GM23338 (cell line): ENCODE measurements around the gene GRIA1. TPM values are rescaled to one million over a fixed set of nuclear protein-coding genes. Genes with fewer than 3 reads are reported as not detected.

ENCODE experiments used
- ATAC-seq: fragments of 200-7000 bp; cut with Tn5 transposase; 3 replicates; pipeline ENCODE4 v1.9.1; 2020
- DNase-seq: peaks from one replicate; pipeline ENCODE4 v3.0.0-alpha.2; 2015; ENCODE audit warnings: low spot score
- H2AFZ ChIP-seq: fragments of 200-600 bp; sonication (generic); 2 replicates; pipeline ENCODE4 v1.8.0; 2016; ENCODE audit warnings: antibody characterized with exemption, mild to moderate bottlenecking, moderate library complexity
- H3F3A ChIP-seq: fragments of 200-600 bp; sonication (generic); replicated peaks from 2 replicates; pipeline ENCODE4 v1.8.0; 2017; ENCODE audit warnings: antibody characterized with exemption, mixed run types, low read depth
- H3K27ac ChIP-seq: fragments of 200-600 bp; sonication (generic); 2 replicates; pipeline ENCODE4 v1.6.1; 2016; ENCODE audit warnings: low read depth
- H3K27me3 ChIP-seq: fragments of 200-600 bp; sonication (generic); 2 replicates; pipeline ENCODE4 v1.8.0; 2016; ENCODE audit warnings: mild to moderate bottlenecking, mixed run types, moderate library complexity; ENCODE audit not compliant: insufficient read depth
- H3K36me3 ChIP-seq: fragments of 200-600 bp; sonication (generic); 2 replicates; pipeline ENCODE4 v1.8.0; 2016; ENCODE audit warnings: mild to moderate bottlenecking; ENCODE audit not compliant: insufficient read depth
- H3K4me1 ChIP-seq: fragments of 200-600 bp; sonication (generic); 2 replicates; pipeline ENCODE4 v1.8.0; 2016; ENCODE audit warnings: mild to moderate bottlenecking, moderate library complexity; ENCODE audit not compliant: insufficient read depth
- H3K4me2 ChIP-seq: fragments of 200-600 bp; sonication (generic); 2 replicates; pipeline ENCODE4 v1.7.1; 2017; ENCODE audit warnings: mixed run types
- H3K4me3 ChIP-seq: fragments of 200-600 bp; sonication (generic); 2 replicates; pipeline ENCODE4 v1.6.1; 2016; ENCODE audit warnings: mixed run types
- H3K79me2 ChIP-seq: fragments of 200-600 bp; sonication (generic); replicated peaks from 2 replicates; pipeline ENCODE4 v1.8.0; 2017; ENCODE audit warnings: mild to moderate bottlenecking; ENCODE audit not compliant: insufficient read depth
- H3K9me2 ChIP-seq: fragments of 200-600 bp; sonication (generic); 2 replicates; pipeline ENCODE4 v1.8.0; 2017; ENCODE audit not compliant: insufficient read depth
- H4K20me1 ChIP-seq: fragments of 200-600 bp; sonication (generic); replicated peaks from 2 replicates; pipeline ENCODE4 v1.8.0; 2017; ENCODE audit warnings: mild to moderate bottlenecking; ENCODE audit not compliant: insufficient read depth
- H3K27ac Mint-ChIP-seq: 2 replicates; pipeline ENCODE4 v1.8.0; 2020; ENCODE audit warnings: inconsistent platforms, mild to moderate bottlenecking, moderate library complexity, mixed read lengths
- H3K27me3 Mint-ChIP-seq: 3 replicates; pipeline ENCODE4 v1.8.0; 2022; ENCODE audit warnings: low read depth, mild to moderate bottlenecking, moderate library complexity, mixed read lengths, inconsistent platforms; ENCODE audit not compliant: insufficient read depth, poor library complexity
- H3K36me3 Mint-ChIP-seq: 3 replicates; pipeline ENCODE4 v1.8.0; 2021; ENCODE audit warnings: low read depth, mild to moderate bottlenecking, inconsistent platforms, moderate library complexity, mixed read lengths
- H3K4me1 Mint-ChIP-seq: 3 replicates; pipeline ENCODE4 v1.8.0; 2020; ENCODE audit warnings: mild to moderate bottlenecking, inconsistent platforms, mixed read lengths
- H3K4me3 Mint-ChIP-seq: 3 replicates; pipeline ENCODE4 v1.8.0; 2021; ENCODE audit warnings: moderate library complexity, mild to moderate bottlenecking, inconsistent platforms, mixed read lengths
- H3K9me3 Mint-ChIP-seq: 3 replicates; pipeline ENCODE4 v1.8.0; 2020; ENCODE audit warnings: moderate library complexity, mild to moderate bottlenecking, inconsistent platforms, mixed read lengths
- JUNB ChIP-seq: IDR thresholded peaks from one replicate; pipeline ENCODE4 v1.6.1; 2016; ENCODE audit warnings: antibody characterized with exemption; ENCODE audit not compliant: unreplicated experiment
- polyA plus RNA-seq: library from polyadenylated mRNA; unstranded; fragments of >200 nt; fragmentation: Nextera tagmentation; extraction: Ambion mirVana; gene quantifications from 2 replicates; pipeline ENCODE4 v1.2.1, GENCODE V29; 2016
- total RNA-seq: library from RNA; depleted of rRNA; stranded (reverse); fragments of >200 nt; shearing (Covaris generic); gene quantifications from 2 replicates; pipeline ENCODE4 v1.2.3, GENCODE V29; 2014
- TF ChIP-seq, protein P1 (sequence below), 2 experiments: fragments of 200-600 bp in 1 of 2; sonication (generic) in 1 of 2; conservative IDR thresholded peaks; 2 replicates each; pipeline versions ENCODE4 v1.5.1 to v1.6.1; 2016 to 2017; ENCODE audit warnings: antibody characterized with exemption in 2 of 2, low read depth in 2 of 2, mild to moderate bottlenecking in 2 of 2, moderate library complexity in 1 of 2
- TF ChIP-seq, protein P2 (sequence below): fragments of 250-450 bp; sonication (Bioruptor Pico); IDR thresholded peaks from 2 replicates; pipeline ENCODE4 v1.5.0; 2020; ENCODE audit warnings: mild to moderate bottlenecking, moderate library complexity

Gene GRIA1
- total and polyA plus RNA-seq, 2 experiments from 2014 or later: 1.0 to 1.7 TPM

DNA sequence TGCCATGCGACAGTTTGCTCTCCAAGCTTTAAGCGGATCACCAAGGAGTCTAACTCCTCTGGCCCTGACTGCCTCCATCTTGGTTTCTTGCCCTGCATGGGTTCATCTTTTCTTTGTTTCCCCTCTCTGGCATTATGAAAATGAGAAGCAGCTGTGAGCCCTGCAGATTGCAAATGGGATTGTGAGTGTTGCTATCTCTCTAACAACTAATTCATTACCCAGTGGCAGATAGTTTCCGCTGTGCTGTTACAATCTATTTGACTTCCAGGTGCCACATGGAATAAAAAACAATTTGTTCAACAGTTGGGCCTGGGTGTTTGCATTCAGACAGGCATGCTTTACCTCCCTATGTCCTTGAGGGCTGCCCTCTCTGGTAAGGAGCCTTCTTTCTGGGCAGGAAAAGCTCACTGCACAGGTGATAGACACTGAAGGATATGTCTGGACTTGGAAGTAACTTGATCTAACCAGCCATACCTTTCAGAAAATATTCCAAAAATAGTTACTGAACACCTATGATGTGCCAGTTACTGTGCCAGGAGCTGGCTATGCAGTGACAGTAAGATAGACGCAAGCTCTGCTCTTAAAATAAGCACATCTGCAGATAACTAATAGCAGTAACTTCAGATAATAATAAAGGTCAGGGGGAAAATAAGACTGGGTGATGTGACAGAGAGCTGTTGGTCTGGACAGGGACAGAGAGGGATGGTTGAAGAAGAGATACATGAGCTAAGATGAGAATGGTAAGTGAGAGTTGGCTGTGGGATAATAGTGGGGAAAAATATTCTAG lies 40.1 kb downstream of the GRIA1 start (continued):
- TF ChIP-seq, protein P1, sequence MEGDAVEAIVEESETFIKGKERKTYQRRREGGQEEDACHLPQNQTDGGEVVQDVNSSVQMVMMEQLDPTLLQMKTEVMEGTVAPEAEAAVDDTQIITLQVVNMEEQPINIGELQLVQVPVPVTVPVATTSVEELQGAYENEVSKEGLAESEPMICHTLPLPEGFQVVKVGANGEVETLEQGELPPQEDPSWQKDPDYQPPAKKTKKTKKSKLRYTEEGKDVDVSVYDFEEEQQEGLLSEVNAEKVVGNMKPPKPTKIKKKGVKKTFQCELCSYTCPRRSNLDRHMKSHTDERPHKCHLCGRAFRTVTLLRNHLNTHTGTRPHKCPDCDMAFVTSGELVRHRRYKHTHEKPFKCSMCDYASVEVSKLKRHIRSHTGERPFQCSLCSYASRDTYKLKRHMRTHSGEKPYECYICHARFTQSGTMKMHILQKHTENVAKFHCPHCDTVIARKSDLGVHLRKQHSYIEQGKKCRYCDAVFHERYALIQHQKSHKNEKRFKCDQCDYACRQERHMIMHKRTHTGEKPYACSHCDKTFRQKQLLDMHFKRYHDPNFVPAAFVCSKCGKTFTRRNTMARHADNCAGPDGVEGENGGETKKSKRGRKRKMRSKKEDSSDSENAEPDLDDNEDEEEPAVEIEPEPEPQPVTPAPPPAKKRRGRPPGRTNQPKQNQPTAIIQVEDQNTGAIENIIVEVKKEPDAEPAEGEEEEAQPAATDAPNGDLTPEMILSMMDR (conservative IDR thresholded peaks at IDR 0.05; ENCODE audit: low read depth in 2 of 2): no peak

DNA sequence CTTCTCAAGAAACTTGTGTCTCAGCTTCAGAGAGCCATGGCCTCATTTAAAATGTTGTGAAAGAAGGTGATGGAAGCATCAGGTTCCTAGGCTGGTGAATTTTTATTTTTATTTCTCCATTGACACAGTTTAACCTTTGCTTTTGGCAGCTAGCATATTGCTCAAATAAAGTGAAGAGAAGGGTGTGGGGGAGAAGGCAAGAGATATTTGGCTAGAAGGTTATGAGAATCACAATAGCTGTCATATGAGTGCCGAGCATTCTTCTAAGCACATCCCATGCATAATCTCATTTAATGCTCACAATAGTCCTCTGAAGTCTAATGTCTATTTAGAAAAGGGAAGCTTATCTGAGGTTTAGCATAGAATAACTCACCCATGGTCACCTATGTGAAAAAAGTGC lies 43.1 kb downstream of the GRIA1 start:
- H3K27ac ChIP-seq: no peak overlapping the region
- TF ChIP-seq, protein P2, sequence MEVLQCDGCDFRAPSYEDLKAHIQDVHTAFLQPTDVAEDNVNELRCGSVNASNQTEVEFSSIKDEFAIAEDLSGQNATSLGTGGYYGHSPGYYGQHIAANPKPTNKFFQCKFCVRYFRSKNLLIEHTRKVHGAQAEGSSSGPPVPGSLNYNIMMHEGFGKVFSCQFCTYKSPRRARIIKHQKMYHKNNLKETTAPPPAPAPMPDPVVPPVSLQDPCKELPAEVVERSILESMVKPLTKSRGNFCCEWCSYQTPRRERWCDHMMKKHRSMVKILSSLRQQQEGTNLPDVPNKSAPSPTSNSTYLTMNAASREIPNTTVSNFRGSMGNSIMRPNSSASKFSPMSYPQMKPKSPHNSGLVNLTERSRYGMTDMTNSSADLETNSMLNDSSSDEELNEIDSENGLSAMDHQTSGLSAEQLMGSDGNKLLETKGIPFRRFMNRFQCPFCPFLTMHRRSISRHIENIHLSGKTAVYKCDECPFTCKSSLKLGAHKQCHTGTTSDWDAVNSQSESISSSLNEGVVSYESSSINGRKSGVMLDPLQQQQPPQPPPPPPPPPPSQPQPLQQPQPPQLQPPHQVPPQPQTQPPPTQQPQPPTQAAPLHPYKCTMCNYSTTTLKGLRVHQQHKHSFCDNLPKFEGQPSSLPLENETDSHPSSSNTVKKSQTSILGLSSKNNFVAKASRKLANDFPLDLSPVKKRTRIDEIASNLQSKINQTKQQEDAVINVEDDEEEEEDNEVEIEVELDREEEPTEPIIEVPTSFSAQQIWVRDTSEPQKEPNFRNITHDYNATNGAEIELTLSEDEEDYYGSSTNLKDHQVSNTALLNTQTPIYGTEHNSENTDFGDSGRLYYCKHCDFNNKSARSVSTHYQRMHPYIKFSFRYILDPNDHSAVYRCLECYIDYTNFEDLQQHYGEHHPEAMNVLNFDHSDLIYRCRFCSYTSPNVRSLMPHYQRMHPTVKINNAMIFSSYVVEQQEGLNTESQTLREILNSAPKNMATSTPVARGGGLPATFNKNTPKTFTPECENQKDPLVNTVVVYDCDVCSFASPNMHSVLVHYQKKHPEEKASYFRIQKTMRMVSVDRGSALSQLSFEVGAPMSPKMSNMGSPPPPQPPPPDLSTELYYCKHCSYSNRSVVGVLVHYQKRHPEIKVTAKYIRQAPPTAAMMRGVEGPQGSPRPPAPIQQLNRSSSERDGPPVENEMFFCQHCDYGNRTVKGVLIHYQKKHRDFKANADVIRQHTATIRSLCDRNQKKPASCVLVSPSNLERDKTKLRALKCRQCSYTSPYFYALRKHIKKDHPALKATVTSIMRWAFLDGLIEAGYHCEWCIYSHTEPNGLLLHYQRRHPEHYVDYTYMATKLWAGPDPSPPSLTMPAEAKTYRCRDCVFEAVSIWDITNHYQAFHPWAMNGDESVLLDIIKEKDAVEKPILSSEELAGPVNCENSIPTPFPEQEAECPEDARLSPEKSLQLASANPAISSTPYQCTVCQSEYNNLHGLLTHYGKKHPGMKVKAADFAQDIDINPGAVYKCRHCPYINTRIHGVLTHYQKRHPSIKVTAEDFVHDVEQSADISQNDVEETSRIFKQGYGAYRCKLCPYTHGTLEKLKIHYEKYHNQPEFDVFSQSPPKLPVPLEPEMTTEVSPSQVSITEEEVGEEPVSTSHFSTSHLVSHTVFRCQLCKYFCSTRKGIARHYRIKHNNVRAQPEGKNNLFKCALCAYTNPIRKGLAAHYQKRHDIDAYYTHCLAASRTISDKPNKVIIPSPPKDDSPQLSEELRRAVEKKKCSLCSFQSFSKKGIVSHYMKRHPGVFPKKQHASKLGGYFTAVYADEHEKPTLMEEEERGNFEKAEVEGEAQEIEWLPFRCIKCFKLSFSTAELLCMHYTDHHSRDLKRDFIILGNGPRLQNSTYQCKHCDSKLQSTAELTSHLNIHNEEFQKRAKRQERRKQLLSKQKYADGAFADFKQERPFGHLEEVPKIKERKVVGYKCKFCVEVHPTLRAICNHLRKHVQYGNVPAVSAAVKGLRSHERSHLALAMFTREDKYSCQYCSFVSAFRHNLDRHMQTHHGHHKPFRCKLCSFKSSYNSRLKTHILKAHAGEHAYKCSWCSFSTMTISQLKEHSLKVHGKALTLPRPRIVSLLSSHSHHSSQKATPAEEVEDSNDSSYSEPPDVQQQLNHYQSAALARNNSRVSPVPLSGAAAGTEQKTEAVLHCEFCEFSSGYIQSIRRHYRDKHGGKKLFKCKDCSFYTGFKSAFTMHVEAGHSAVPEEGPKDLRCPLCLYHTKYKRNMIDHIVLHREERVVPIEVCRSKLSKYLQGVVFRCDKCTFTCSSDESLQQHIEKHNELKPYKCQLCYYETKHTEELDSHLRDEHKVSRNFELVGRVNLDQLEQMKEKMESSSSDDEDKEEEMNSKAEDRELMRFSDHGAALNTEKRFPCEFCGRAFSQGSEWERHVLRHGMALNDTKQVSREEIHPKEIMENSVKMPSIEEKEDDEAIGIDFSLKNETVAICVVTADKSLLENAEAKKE (CRISPR knock-in tag): no peak
- TF ChIP-seq JUNB: no peak
- no peak overlapping the region for H3K4me2 ChIP-seq
- H3K36me3 Mint-ChIP-seq: no peaks in the 10 kb centered on the region
- H3K4me3 Mint-ChIP-seq: no peak overlapping the region
- ATAC-seq (no peak), DNase-seq (no peak)
- H4K20me1 ChIP-seq: no peaks in the 10 kb centered on the region
- no peak overlapping the region for H3K4me3 ChIP-seq
- H3K4me1 ChIP-seq: no peaks in the 10 kb centered on the region
- no peaks in the 10 kb centered on the region for H3K4me1 Mint-ChIP-seq
- peaks cover 3% of the 10 kb centered on the region; the same call in 1 of the 2 replicates for H3K9me2 ChIP-seq
- no peak overlapping the region for H3K27ac Mint-ChIP-seq
- no peaks in the 10 kb centered on the region for H3K79me2 ChIP-seq
- no peaks in the 10 kb centered on the region for H3K27me3 ChIP-seq
- no peak overlapping the region for H2AFZ ChIP-seq
- H3K36me3 ChIP-seq: no peaks in the 10 kb centered on the region
- H3K9me3 Mint-ChIP-seq: no peaks in the 10 kb centered on the region
- no peaks in the 10 kb centered on the region for H3F3A ChIP-seq
- H3K27me3 Mint-ChIP-seq: no peaks in the 10 kb centered on the region
